Glomerular endothelial cell (primary cell): Measurements from ENCODE around the gene C11orf87. TPM values are rescaled to one million over a fixed set of nuclear protein-coding genes. Genes with fewer than 3 reads are reported as not detected.

Experiments used
- DNase-seq: peaks from one replicate; pipeline ENCODE4 v3.0.0-alpha.2; 2011; ENCODE audit warnings: low read depth, low spot score; ENCODE audit errors: extremely low read depth
- total RNA-seq: library from RNA; depleted of rRNA; stranded (reverse); fragments of >200 nt; gene quantifications from 2 replicates; pipeline ENCODE4 v1.2.3, GENCODE V29; 2015

Gene C11orf87
- total RNA-seq, 1 donor from 2014 or later, result 0.12 TPM

GRCh38 chr11:109435121-109435742 is 13.2 kb downstream of the C11orf87 start:
- DNase-seq, result no peak

GRCh38 chr11:109439684-109440083 is 17.7 kb downstream of the C11orf87 start:
- DNase-seq, result no peak

GRCh38 chr11:109443052-109443451 is 21.1 kb downstream of the C11orf87 start:
- DNase-seq, result no peak

- DNase-seq, result no peak
These were observed 32.9 kb downstream of the C11orf87 start for GRCh38 chr11:109454857-109455256.
